K562 (cell line): ENCODE measurements around the gene CMTM4. TPM values are rescaled to one million over a fixed set of nuclear protein-coding genes. Genes with fewer than 3 reads are reported as not detected.
A peak's percentile ranks its signal among the peaks of the same experiment; 100 is the strongest.

Experiments
- CBX3 ChIP-seq, 2 experiments: IDR thresholded peaks; 1 replicate in 1 of 2; 2 replicates in 1 of 2; pipeline ENCODE4 v1.6.1; 2012; ENCODE audit warnings: inconsistent platforms in 2 of 2, low read length in 2 of 2, borderline replicate concordance in 1 of 2, control low read depth in 1 of 2
- FUS ChIP-seq: fragments of 200-400 bp; formaldehyde crosslinking; optimal IDR thresholded peaks from 2 replicates; pipeline ENCODE3; 2017; ENCODE audit warnings: low read depth, low read length
- GTF2E2 ChIP-seq: fragments of 200-800 bp; sonication (Bioruptor generic); IDR thresholded peaks from 2 replicates; pipeline ENCODE4 v1.6.1; 2016; ENCODE audit warnings: missing genetic modification characterization, missing compliant biosample characterization
- HDAC3 ChIP-seq: fragments of 450-650 bp; IDR thresholded peaks from 2 replicates; pipeline ENCODE4 v1.6.1; 2018; ENCODE audit warnings: borderline replicate concordance, mild to moderate bottlenecking, moderate library complexity; ENCODE audit not compliant: partially characterized antibody
- MEIS2 ChIP-seq: fragments of 450-650 bp; IDR thresholded peaks from 2 replicates; pipeline ENCODE4 v1.6.1; 2014; ENCODE audit warnings: mild to moderate bottlenecking; ENCODE audit not compliant: partially characterized antibody
- NELFE ChIP-seq: IDR thresholded peaks from 2 replicates; pipeline ENCODE4 v1.6.1; 2011; ENCODE audit warnings: mild to moderate bottlenecking; ENCODE audit not compliant: insufficient read depth, insufficient read length
- POU5F1 ChIP-seq: fragments of 150-350 bp; IDR thresholded peaks from 2 replicates; pipeline ENCODE4 v1.6.1; 2014; ENCODE audit warnings: borderline replicate concordance, low read length, low read depth, mild to moderate bottlenecking; ENCODE audit not compliant: partially characterized antibody
- RB1 ChIP-seq: fragments of 450-650 bp; IDR thresholded peaks from 2 replicates; pipeline ENCODE4 v1.6.1; 2017; ENCODE audit warnings: low read depth, mild to moderate bottlenecking
- SIN3B ChIP-seq: fragments of 450-650 bp; IDR thresholded peaks from 2 replicates; pipeline ENCODE4 v1.6.1; 2017; ENCODE audit warnings: low read depth, mild to moderate bottlenecking, moderate library complexity
- SMAD2 ChIP-seq: fragments of 150-350 bp; IDR thresholded peaks from 2 replicates; pipeline ENCODE4 v1.6.1; 2014; ENCODE audit warnings: low read depth, mild to moderate bottlenecking, low read length
- SP1 ChIP-seq: sonication (generic); formaldehyde crosslinking; IDR thresholded peaks from 2 replicates; pipeline ENCODE4 v1.8.1; 2022; ENCODE audit warnings: mild to moderate bottlenecking, missing genetic modification reagents
- TAL1 ChIP-seq: fragments of 450-650 bp; IDR thresholded peaks from 2 replicates; pipeline ENCODE4 v1.6.1; 2016; ENCODE audit warnings: mild to moderate bottlenecking
- ZBTB7A ChIP-seq: IDR thresholded peaks from 2 replicates; pipeline ENCODE4 v1.6.1; 2011; ENCODE audit warnings: low read depth, mild to moderate bottlenecking, low read length, moderate library complexity, borderline replicate concordance; ENCODE audit not compliant: control insufficient read depth
- ZNF232 ChIP-seq: sonication (generic); formaldehyde crosslinking; IDR thresholded peaks from 2 replicates; pipeline ENCODE4 v1.8.0; 2022; ENCODE audit warnings: mild to moderate bottlenecking, missing genetic modification reagents
- polyA plus RNA-seq, 8 experiments: library from polyadenylated mRNA; depleted of rRNA in 4 of 8; stranded (reverse) in 5 of 8; unstranded in 3 of 8; fragments of >200 nt; fragmentation: Nextera tagmentation in 2 of 8; fragmentation: Illumina TruSeq in 1 of 8; extraction: Ambion mirVana in 2 of 8; extraction: Trizol in 1 of 8; gene quantifications; 2 replicates each; pipeline versions ENCODE4 v1.2.1 to v1.2.3, GENCODE V29; 2011 to 2014; ENCODE audit warnings: inconsistent platforms in 1 of 8, missing spikeins in 1 of 8
- total RNA-seq, 7 experiments: library from RNA; depleted of rRNA in 6 of 7; stranded (reverse); fragments of >200 nt in 6 of 7; fragmentation: Illumina TruSeq in 2 of 7; extraction: Trizol in 2 of 7; gene quantifications; 2 replicates each; pipeline versions ENCODE4 v1.2.1 to v1.2.3, GENCODE V29; 2011 to 2021; ENCODE audit warnings: low replicate concordance in 1 of 7
- TF ChIP-seq, protein P1 (sequence below), 2 experiments: fragments of 450-650 bp in 1 of 2; sonication (generic) in 1 of 2; formaldehyde crosslinking in 1 of 2; IDR thresholded peaks; 2 replicates each; pipeline versions ENCODE4 v1.7.1 to v1.9.0; 2016 to 2022; ENCODE audit warnings: inconsistent platforms in 1 of 2, mild to moderate bottlenecking in 1 of 2, missing genetic modification reagents in 1 of 2
- TF ChIP-seq, protein P2 (sequence below): fragments of 450-650 bp; IDR thresholded peaks from 2 replicates; pipeline ENCODE4 v1.6.1; 2016; ENCODE audit warnings: antibody characterized with exemption

CMTM4 gene
- total and polyA plus RNA-seq, 9 of the 15 experiments (the other 6 are each of a cell fraction or from before 2014, with no cell fraction given): 2.0 to 21.3 (median 12.5) TPM

DNA sequence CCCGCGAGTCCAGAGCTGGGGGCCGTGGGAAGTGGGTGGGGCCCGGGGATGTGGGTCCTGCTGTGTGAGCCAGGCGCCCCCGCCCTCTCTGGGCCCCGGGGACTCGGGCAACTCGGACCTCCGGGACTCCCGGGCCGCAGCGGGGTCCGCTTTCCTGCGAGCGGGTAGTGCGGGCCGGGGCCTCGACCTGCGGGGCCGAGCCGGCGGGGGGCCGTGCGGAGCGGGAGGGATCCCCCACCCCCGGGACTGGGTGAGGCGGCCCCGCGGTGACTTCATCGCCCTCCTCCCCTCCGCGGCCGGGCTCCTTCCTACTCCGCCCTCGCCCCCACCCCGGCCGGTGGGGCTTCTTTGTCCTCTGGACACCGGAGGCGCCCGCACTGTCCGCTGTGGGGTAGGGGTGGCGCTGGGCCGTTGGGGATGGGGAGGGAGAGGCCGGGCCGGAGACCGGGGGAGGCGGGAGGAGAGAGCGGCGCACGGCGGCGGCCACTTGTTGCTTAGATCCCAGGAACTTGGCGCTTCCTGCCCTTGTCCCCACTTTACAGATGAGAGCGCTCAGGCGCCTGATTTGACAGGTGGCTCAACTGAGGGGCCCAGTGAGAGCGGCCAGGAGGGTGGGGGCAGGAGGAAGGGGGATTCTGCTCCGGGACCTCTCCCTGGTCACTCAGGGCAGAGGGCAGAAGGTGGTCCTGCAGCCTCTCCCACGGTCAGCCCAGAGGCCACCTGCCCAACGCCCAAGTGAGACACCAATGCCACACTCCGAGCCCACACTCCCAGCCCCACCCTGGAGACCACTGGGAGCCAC, 91.2 kb downstream of the CMTM4 start (continued):
- no peak for TF ChIP-seq SMAD2
- no peak for TF ChIP-seq MEIS2
- TF ChIP-seq TAL1: no peak
- TF ChIP-seq, protein P1, sequence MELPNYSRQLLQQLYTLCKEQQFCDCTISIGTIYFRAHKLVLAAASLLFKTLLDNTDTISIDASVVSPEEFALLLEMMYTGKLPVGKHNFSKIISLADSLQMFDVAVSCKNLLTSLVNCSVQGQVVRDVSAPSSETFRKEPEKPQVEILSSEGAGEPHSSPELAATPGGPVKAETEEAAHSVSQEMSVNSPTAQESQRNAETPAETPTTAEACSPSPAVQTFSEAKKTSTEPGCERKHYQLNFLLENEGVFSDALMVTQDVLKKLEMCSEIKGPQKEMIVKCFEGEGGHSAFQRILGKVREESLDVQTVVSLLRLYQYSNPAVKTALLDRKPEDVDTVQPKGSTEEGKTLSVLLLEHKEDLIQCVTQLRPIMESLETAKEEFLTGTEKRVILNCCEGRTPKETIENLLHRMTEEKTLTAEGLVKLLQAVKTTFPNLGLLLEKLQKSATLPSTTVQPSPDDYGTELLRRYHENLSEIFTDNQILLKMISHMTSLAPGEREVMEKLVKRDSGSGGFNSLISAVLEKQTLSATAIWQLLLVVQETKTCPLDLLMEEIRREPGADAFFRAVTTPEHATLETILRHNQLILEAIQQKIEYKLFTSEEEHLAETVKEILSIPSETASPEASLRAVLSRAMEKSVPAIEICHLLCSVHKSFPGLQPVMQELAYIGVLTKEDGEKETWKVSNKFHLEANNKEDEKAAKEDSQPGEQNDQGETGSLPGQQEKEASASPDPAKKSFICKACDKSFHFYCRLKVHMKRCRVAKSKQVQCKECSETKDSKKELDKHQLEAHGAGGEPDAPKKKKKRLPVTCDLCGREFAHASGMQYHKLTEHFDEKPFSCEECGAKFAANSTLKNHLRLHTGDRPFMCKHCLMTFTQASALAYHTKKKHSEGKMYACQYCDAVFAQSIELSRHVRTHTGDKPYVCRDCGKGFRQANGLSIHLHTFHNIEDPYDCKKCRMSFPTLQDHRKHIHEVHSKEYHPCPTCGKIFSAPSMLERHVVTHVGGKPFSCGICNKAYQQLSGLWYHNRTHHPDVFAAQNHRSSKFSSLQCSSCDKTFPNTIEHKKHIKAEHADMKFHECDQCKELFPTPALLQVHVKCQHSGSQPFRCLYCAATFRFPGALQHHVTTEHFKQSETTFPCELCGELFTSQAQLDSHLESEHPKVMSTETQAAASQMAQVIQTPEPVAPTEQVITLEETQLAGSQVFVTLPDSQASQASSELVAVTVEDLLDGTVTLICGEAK (IDR thresholded peaks at IDR 0.05): no peak
- TF ChIP-seq, protein P1 (CRISPR knock-in tag; IDR thresholded peaks at IDR 0.05): no peak
- TF ChIP-seq SP1 (CRISPR knock-in tag): no peak
- TF ChIP-seq POU5F1: no peak
- no peak for TF ChIP-seq SIN3B
- TF ChIP-seq, protein P2, sequence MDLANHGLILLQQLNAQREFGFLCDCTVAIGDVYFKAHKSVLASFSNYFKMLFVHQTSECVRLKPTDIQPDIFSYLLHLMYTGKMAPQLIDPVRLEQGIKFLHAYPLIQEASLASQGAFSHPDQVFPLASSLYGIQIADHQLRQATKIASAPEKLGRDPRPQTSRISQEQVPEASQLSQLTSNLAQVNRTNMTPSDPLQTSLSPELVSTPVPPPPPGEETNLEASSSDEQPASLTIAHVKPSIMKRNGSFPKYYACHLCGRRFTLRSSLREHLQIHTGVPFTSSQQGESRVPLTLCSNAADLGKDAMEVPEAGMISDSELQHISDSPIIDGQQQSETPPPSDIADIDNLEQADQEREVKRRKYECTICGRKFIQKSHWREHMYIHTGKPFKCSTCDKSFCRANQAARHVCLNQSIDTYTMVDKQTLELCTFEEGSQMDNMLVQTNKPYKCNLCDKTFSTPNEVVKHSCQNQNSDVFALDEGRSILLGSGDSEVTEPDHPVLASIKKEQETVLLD: no peak
- no peak for TF ChIP-seq GTF2E2 (tag)
- no peak for TF ChIP-seq CBX3 (IDR thresholded peaks at IDR 0.05; ENCODE audit: borderline replicate concordance in 1 of 2, low read length in 2 of 2)
- TF ChIP-seq ZBTB7A: peak; percentile 40; the same call in 1 of the 2 replicates
- no peak for TF ChIP-seq HDAC3
- peak; percentile 13 for TF ChIP-seq FUS
- no peak for TF ChIP-seq NELFE
- no peak for TF ChIP-seq ZNF232
- no peak for TF ChIP-seq RB1
